GM18499 (cell line): ENCODE measurements around the gene PRDX5.

Source experiments
- ATAC-seq: cut with Tn5 transposase; IDR thresholded peaks from one replicate; pipeline ENCODE4 v1.9.1; 2021; ENCODE audit warnings: moderate number of reproducible peaks; ENCODE audit not compliant: insufficient read depth, unreplicated experiment

Gene PRDX5

DNA sequence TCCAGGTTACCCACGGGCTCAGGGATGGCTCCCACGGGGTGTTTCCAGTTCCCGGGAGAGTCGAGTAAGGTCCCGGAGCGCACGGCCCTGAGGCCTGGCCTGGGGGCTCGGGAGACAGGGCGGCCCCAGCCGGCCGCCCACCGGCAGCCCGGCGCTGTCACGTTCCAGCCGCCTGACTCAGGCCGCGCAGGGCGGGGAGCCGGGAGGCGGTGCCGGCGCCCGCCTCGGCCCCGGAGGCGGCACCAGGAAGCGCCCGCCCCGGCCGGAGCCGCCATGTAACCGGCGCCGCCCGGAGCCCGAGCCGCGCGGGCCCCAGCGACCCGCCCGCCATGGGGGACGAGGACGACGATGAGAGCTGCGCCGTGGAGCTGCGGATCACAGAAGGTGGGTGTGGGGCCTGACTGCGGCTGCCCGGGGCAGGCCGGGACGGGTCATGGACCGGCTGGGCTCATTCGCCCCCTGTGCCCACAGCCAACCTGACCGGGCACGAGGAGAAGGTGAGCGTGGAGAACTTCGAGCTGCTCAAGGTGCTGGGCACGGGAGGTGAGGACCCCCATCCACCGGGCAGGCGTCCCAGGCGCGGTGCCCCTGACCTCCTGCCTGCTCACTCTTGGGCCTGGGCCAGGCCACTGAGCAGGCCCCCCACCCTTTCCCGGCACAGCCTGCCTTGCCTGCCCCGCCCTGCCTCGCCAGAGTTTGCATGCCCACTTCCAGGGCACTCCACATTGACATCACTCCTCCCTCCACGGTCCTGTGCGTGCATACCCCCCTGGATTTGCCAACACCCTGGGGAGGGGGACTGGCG is 41.2 kb downstream of the PRDX5 start, which contains the start of gene RPS6KA4:
TSS of gene RPS6KA4 (plus strand) at position 256 of the 805 bp plus-strand sequence. CDS start at position 330, 74 bp downstream.
- no peak for ATAC-seq

DNA sequence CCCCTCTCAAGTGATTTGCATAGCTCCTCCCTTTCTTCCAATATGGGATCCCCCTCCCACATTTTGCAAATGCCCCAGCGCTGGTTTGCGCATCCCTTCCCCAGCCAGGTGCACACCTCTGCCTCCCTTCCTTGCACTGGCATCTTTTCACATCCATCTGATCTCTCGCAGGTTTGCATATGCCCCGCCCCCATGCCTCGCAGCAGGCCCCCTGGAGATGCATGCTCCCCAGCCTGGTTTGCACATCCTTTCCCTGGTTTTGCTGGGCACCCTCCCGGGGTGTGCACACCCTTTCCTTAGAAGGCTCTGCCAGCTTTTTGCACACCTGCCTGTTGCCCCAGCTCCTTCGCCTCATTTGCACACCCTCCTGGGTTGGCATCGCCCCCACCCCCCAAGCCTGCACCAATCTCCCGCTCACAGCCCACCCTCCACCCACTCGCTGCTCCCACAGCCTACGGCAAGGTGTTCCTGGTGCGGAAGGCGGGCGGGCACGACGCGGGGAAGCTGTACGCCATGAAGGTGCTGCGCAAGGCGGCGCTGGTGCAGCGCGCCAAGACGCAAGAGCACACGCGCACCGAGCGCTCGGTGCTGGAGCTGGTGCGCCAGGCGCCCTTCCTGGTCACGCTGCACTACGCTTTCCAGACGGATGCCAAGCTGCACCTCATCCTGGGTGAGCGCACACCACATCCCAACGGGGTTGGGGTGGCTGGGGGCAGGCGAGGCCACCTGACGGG is 42.0 kb downstream of the PRDX5 start:
- ATAC-seq: no peak

DNA sequence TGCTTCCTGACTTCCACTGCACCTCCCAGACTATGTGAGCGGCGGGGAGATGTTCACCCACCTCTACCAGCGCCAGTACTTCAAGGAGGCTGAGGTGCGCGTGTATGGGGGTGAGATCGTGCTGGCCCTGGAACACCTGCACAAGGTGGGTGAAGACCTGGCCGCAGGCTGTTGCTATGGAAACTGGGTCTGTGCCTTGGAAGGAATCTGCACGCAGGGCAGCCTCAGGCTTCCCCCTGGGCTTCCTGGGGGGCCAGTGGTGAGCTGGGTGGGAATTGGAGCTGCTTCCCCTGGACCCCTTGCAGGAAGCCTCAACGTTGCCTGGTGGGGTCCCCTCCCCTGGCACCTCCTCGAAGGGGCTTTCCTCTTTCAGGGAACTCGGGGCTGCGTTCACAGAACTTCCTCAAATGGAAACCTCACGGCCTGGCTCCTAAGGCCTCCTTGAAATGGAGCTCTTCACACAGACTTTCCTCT is 42.6 kb downstream of the PRDX5 start:
- ATAC-seq: no peak

DNA sequence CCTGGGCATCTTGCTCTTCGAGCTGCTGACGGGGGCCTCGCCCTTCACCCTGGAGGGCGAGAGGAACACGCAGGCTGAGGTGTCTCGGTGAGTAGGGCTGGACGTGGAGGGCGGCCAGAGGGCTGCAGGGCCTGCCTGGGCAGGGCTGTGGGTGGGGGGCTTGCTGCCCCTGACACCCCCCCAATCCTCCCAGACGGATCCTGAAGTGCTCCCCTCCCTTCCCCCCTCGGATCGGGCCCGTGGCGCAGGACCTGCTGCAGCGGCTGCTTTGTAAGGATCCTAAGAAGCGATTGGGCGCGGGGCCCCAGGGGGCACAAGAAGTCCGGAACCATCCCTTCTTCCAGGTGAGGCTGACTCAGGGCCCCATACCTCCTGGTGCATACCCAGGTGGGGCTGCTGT is 43.7 kb downstream of the PRDX5 start:
- no peak for ATAC-seq

DNA sequence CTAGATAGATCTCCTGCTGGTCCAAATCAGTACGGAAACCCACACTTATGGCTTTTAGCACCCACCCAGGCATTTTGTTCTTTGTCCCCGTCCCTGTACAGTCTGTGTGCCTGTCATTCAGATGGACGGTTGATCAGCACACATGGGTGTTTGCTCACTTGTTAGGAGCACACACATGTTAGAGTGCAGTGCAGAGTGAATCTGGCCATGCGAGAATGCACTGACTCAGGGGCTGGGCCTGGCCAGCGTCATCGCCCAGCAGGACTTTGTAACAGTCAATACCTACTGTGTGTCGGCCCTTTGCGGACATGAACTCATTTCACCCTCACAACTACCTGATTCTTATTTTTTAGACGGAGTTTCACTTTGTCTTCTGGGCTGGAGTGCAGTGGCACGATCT is 44.4 kb downstream of the PRDX5 start:
- ATAC-seq: no peak

DNA sequence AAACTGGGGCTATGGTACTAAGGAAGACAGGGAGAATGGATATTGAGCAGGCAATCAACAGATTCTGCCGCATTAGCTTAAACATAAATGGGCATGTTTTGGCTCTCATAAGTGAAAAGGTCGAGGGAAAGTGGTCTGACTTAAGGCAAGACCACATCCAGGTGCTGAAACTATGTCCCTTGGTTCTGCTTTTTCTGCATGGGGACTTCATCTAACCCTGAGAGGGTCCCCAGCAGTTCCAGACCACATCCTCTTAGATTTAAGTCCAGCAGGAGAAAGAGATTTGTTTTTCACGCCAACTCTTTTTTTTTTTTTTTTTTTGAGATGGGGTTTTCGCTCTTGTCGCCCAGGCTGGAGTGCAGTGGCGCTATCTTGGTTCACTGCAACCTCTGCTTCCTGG is 46.5 kb downstream of the PRDX5 start:
- ATAC-seq: no peak

DNA sequence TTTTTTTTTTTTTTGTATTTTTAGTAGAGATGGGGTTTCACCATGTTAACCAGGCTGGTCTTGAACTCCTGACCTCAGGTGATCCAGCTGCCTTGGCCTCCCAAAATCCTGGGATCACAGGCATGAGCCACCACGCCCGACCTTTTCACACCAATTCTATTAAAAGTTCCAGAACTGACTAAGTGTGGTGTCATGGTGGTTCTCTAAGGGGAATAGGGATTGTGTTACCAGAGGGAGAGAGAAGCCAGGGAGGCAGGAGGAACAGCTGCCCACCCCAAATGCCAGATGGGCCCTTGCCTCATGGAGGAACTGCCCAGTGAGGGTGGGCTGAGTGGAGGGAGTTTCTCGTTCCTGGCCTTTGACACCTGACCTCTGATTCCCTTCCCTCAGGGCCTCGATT is 47.0 kb downstream of the PRDX5 start:
- no peak for ATAC-seq

DNA sequence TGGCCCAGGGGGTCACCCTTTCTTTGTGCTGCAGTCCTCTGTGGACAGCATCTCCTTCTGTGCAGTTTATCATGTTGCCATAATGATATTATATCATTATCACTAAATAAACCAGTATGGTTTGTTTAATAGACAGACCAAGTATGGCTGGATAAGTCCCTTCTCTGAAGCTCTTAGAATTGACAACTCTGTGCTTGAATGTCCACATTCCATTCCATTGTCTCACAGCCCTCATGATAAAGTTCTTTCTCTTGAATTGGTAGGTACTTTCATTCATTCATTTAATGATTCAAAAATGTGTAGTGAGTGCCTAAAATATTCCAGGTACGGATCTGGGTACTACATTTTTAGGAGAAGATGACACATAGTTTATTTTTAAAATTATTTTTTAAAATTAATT is 48.8 kb downstream of the PRDX5 start:
- no peak for ATAC-seq

DNA sequence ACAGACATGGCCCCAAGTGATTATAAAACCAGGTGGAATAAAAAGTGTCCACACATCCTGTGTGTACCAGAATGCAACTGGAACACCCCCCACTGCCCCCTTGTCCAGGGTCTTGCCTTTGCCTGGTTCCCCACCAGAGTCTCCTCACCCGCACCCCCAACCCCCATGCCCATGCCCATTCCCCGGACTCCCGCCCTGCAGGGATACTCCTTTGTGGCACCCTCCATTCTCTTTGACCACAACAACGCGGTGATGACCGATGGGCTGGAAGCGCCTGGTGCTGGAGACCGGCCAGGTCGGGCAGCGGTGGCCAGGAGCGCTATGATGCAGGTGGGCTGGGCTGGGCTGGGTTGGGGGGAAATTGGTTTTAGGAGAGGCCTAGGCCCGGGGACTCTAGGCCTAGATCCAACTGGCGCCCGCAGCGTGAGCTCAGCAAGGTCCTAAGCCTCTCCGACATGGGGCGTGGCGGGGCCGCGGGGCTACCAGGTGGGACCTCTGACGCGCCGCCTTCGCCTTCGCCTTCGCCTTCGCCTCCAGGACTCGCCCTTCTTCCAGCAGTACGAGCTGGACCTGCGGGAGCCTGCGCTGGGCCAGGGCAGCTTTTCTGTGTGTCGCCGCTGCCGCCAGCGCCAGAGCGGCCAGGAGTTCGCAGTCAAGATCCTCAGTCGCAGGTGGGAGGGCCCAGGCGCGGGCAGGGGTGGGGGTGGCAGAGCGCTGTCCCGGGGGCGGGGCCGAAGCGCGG is 50.2 kb downstream of the PRDX5 start:
- no peak for ATAC-seq

DNA sequence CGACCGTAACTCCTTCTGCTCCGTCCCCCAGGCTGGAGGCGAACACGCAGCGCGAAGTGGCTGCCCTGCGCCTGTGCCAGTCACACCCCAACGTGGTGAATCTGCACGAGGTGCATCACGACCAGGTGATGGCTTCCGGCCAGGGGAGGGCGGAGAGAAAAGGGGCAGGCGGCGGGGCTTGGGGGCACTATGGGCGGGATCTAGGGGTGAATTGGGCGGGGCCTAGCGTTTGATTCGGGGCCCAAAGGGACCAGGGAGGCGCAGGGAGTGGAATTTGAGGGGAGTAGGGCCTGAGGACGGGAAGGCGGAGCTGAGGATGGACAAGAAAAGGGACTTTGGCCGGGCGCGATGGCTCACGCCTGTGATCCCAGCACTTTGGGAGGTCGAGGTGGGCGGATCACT is 50.8 kb downstream of the PRDX5 start:
- no peak for ATAC-seq

DNA sequence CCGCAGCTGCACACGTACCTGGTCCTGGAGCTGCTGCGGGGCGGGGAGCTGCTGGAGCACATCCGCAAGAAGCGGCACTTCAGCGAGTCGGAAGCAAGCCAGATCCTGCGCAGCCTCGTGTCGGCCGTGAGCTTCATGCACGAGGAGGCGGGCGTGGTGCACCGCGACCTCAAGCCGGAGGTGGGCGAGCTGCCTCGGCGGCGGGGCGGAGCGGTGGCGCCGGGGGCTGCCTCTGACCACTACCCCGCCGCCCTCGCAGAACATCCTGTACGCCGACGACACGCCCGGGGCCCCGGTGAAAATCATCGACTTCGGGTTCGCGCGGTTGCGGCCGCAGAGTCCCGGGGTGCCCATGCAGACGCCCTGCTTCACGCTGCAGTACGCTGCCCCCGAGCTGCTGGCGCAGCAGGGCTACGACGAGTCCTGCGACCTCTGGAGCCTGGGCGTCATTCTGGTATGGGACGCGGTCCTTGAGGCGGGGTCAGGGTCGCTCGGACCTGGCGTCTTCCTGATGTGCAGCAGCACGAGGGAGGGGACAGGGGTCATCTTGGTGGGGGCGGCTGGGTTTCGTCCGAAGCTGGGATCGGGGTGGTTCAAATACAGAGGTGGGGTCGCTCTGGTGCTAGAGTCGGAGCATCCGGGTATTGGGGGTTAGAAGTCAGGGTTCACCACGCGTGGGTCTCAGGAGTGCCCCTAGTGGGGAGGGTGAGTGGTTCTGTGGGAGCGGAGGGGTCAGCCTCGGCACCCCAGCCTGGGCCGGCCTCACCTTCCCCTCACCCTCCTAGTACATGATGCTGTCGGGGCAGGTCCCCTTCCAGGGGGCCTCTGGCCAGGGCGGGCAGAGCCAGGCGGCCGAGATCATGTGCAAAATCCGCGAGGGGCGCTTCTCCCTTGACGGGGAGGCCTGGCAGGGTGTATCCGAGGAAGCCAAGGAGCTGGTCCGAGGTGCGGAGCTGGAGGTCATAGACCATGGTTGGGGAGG is 51.8 kb downstream of the PRDX5 start:
- ATAC-seq: no peak

DNA sequence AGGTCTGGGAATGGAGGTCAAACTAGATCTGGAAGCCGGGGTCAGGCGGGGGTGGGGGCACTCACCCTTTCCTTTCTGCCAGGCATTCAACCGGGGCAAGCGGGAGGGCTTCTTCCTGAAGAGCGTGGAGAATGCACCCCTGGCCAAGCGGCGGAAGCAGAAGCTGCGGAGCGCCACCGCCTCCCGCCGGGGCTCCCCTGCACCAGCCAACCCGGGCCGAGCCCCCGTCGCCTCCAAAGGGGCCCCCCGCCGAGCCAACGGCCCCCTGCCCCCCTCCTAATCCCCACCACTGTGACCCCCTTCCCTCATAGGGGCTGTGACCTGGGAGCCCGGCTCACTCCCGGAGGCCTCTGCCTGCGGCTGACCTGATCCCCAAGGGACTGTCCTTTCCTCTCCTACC is 53.3 kb downstream of the PRDX5 start:
- no peak for ATAC-seq
